ENCODE data around the gene TOLLIP.
A peak's percentile ranks its signal among the peaks of the same experiment; 100 is the strongest.

TOLLIP gene

GRCh38 chr11:1310318-1310687 lies 871 bp upstream of the TOLLIP start:
- no peak for DNase-seq

- no peak for DNase-seq
These were observed 512 bp downstream of the TOLLIP start for GRCh38 chr11:1308743-1309497.

GRCh38 chr11:1307998-1308742 lies 1.3 kb downstream of the TOLLIP start:
- DNase-seq: no peak

GRCh38 chr11:1307163-1307870 lies 2.1 kb downstream of the TOLLIP start:
- DNase-seq: no peak

GRCh38 chr11:1306186-1307162 lies 3.0 kb downstream of the TOLLIP start:
- DNase-seq: no peak

- no peak for DNase-seq
These were observed 3.9 kb downstream of the TOLLIP start for GRCh38 chr11:1305501-1306056.

- no peak for DNase-seq
These were observed 4.4 kb downstream of the TOLLIP start for GRCh38 chr11:1305063-1305495.

GRCh38 chr11:1304380-1304779 lies 5.1 kb downstream of the TOLLIP start:
- DNase-seq: no peak

- DNase-seq: no peak
These were observed 5.5 kb downstream of the TOLLIP start for GRCh38 chr11:1303973-1304372.

- DNase-seq: no peak
These were observed 6.2 kb downstream of the TOLLIP start for GRCh38 chr11:1303126-1303821.

GRCh38 chr11:1302461-1303125 lies 6.8 kb downstream of the TOLLIP start:
- DNase-seq: no peak

GRCh38 chr11:1302041-1302460 lies 7.4 kb downstream of the TOLLIP start:
- DNase-seq: no peak

GRCh38 chr11:1301220-1302000 lies 8.0 kb downstream of the TOLLIP start:
- no peak for DNase-seq

- DNase-seq: no peak
These were observed 8.8 kb downstream of the TOLLIP start for GRCh38 chr11:1300569-1301187.

GRCh38 chr11:1300121-1300520 lies 9.3 kb downstream of the TOLLIP start:
- DNase-seq: no peak

GRCh38 chr11:1299621-1300020 lies 9.8 kb downstream of the TOLLIP start:
- no peak for DNase-seq

GRCh38 chr11:1298695-1299492 lies 10.5 kb downstream of the TOLLIP start:
- peak; percentile 5 for DNase-seq

GRCh38 chr11:1297576-1298473 lies 11.6 kb downstream of the TOLLIP start:
- DNase-seq: no peak

All from SHP77 treated with DMSO at 0.1 percent for 48 hours (cell line).